ENCODE measurements around the gene TSPAN9.

Gene TSPAN9

GRCh38 chr12:3139760-3140159 is 62.6 kb downstream of the TSPAN9 start:
- TF ChIP-seq REST (IDR thresholded peaks at IDR 0.05; ENCODE audit: insufficient replicate concordance, low read depth) = no peak
- no peak for TF ChIP-seq CTCF (IDR thresholded peaks at IDR 0.05; ENCODE audit: insufficient read depth, low read length)
- no peak for TF ChIP-seq GABPA (IDR thresholded peaks at IDR 0.05; ENCODE audit: low read depth)
- no peak for TF ChIP-seq SPI1 (IDR thresholded peaks at IDR 0.05; ENCODE audit: borderline replicate concordance, low read depth)
- no peak for TF ChIP-seq POLR2AphosphoS5 (IDR thresholded peaks at IDR 0.05; ENCODE audit: low read depth)
- H3K27ac ChIP-seq (replicated peaks) = no peak overlapping the region
- no peak for DNase-seq (ENCODE audit: low read depth in 1 of 2, low spot score in 1 of 2)
- peaks cover 16% of the 10 kb centered on the region for H3K27me3 ChIP-seq (ENCODE audit: insufficient read depth, poor library complexity, severe bottlenecking)
- no peak overlapping the region for H3K4me3 ChIP-seq (replicated peaks; ENCODE audit: insufficient read depth, low read length)

- no peak overlapping the region for H3K27ac ChIP-seq (replicated peaks)
- DNase-seq (ENCODE audit: low read depth in 1 of 2, low spot score in 1 of 2) = no peak
- TF ChIP-seq CTCF (IDR thresholded peaks at IDR 0.05; ENCODE audit: insufficient read depth, low read length) = no peak
- TF ChIP-seq GABPA (IDR thresholded peaks at IDR 0.05; ENCODE audit: low read depth) = no peak
- no peak for TF ChIP-seq SPI1 (IDR thresholded peaks at IDR 0.05; ENCODE audit: borderline replicate concordance, low read depth)
- TF ChIP-seq REST (IDR thresholded peaks at IDR 0.05; ENCODE audit: insufficient replicate concordance, low read depth) = no peak
- no peak for TF ChIP-seq POLR2AphosphoS5 (IDR thresholded peaks at IDR 0.05; ENCODE audit: low read depth)
- H3K27me3 ChIP-seq (ENCODE audit: insufficient read depth, poor library complexity, severe bottlenecking) = peaks cover 16% of the 10 kb centered on the region
- H3K4me3 ChIP-seq (replicated peaks; ENCODE audit: insufficient read depth, low read length) = no peak overlapping the region
These were observed 63.1 kb downstream of the TSPAN9 start for GRCh38 chr12:3140284-3140683.

GRCh38 chr12:3141339-3142321 is 64.5 kb downstream of the TSPAN9 start:
- Histone ChIP-seq H3K4me3 (replicated peaks; ENCODE audit: insufficient read depth, low read length) (no peak overlapping the region), H3K27me3 (ENCODE audit: insufficient read depth, poor library complexity, severe bottlenecking) (peaks cover 10% of the 10 kb centered on the region), H3K27ac (replicated peaks) (no peak overlapping the region)
- TF ChIP-seq GABPA (IDR thresholded peaks at IDR 0.05; ENCODE audit: low read depth) (no peak), POLR2AphosphoS5 (IDR thresholded peaks at IDR 0.05; ENCODE audit: low read depth) (no peak), CTCF (IDR thresholded peaks at IDR 0.05; ENCODE audit: insufficient read depth, low read length) (no peak), SPI1 (IDR thresholded peaks at IDR 0.05; ENCODE audit: borderline replicate concordance, low read depth) (no peak)
- no peak for DNase-seq (ENCODE audit: low read depth in 1 of 2, low spot score in 1 of 2)
